Liver (tissue), 3 donors: ENCODE measurements around the gene CADM3.

Source experiments
- ATF3 ChIP-seq: IDR thresholded peaks from 2 replicates; pipeline ENCODE4 v1.6.1; 2016; ENCODE audit warnings: antibody characterized with exemption
- CTCF ChIP-seq: fragments of 150-350 bp; IDR thresholded peaks from 2 replicates; pipeline ENCODE4 v1.5.1; 2017; ENCODE audit warnings: improper control_type of control experiment, low read depth, low read length; ENCODE audit not compliant: missing input control
- GABPA ChIP-seq, 2 donors: IDR thresholded peaks in 1 of 2; conservative IDR thresholded peaks in 1 of 2; 2 replicates each; pipeline ENCODE4 v1.6.1; 2016; ENCODE audit warnings: antibody characterized with exemption in 2 of 2, mild to moderate bottlenecking in 1 of 2, moderate library complexity in 1 of 2
- NR2F2 ChIP-seq: IDR thresholded peaks from 2 replicates; pipeline ENCODE4 v1.6.1; 2016; ENCODE audit warnings: antibody characterized with exemption
- RAD21 ChIP-seq, 2 donors: IDR thresholded peaks; 2 replicates each; pipeline ENCODE4 v1.6.1; 2016; ENCODE audit warnings: antibody characterized with exemption in 2 of 2, mild to moderate bottlenecking in 2 of 2
- REST ChIP-seq: IDR thresholded peaks from 2 replicates; pipeline ENCODE4 v1.6.1; 2016; ENCODE audit warnings: antibody characterized with exemption, mild to moderate bottlenecking
- RXRA ChIP-seq, 2 donors: IDR thresholded peaks; 2 replicates each; pipeline ENCODE4 v1.6.1; 2017 to 2018; ENCODE audit warnings: antibody characterized with exemption in 2 of 2, mild to moderate bottlenecking in 1 of 2
- SP1 ChIP-seq: IDR thresholded peaks from 2 replicates; pipeline ENCODE4 v1.6.1; 2018; ENCODE audit warnings: antibody characterized with exemption, mild to moderate bottlenecking
- TAF1 ChIP-seq: conservative IDR thresholded peaks from 2 replicates; pipeline ENCODE4 v1.6.1; 2016; ENCODE audit warnings: antibody characterized with exemption, mild to moderate bottlenecking
- YY1 ChIP-seq: IDR thresholded peaks from 2 replicates; pipeline ENCODE4 v1.6.1; 2016; ENCODE audit warnings: antibody characterized with exemption, mild to moderate bottlenecking
- ZBTB33 ChIP-seq: IDR thresholded peaks from 2 replicates; pipeline ENCODE4 v1.6.1; 2016; ENCODE audit warnings: antibody characterized with exemption
- donor health status: healthy.
- donor health status: healthy.

- TF ChIP-seq CTCF (no peak), RXRA (IDR thresholded peaks at IDR 0.05) (no peak), ZBTB33 (no peak), NR2F2 (no peak), GABPA (IDR thresholded peaks at IDR 0.05 in 1 of 2, conservative IDR thresholded peaks at IDR 0.05 in 1 of 2) (no peak), RAD21 (IDR thresholded peaks at IDR 0.05) (no peak), REST (no peak), YY1 (no peak), SP1 (no peak), ATF3 (no peak), TAF1 (no peak)
These were observed 19.0 kb downstream of the CADM3 start for GRCh38 chr1:159190441-159190840.
